Activated CD4-positive, alpha-beta T cell treated with anti-CD3 and anti-CD28 coated beads for 24 hours (primary cell): ENCODE data around the gene STEAP4.
"Not testable (repeated sequence)": the region's sequence is repeated elsewhere in the genome, so short reads cannot be mapped to it uniquely, and the experiment has no call there.

Experiments
- DNase-seq, 2 donors: peaks; one replicate each; pipeline ENCODE4 v3.0.0-alpha.2; 2020; ENCODE audit warnings: low read depth in 2 of 2

The STEAP4 gene

DNA sequence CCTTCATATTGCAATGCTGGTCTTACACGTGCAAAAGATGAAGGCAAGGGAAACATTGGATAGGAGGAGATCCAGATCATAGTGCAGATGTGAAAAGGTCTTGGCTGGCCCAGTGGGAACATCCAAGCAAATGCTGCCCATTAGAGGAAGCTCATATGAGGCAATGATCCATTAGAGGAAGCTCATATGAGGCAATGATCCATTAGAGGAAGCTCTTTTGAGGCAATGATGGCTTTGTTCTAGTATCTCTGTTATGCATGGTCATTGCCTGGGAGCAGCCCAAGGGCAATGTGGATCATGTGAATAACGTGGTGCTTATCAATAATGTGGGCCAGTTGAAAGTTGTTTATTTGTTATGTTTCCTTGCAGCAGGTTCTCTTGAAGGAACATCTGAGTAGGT, 37.8 kb downstream of the STEAP4 start:
- no peak for DNase-seq

DNA sequence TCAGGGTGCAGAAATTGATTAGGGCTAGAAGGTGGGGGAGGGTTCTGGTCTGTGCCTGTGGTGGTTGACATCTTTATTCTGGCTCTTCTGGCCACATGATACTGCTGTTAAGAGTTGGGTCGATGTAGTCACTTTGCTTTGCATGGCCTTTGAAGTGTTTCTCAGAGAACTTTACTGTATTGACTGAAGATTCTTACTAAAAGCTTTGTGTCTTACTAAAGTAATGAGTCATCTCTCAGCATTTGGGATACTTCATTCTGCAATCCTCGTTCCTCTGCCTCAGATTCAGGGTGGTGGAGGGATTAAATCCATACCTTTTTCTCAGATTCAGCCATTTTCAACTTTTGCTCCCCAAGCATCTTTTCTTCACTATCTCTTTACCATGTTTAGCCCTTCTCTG, 38.6 kb downstream of the STEAP4 start:
- DNase-seq = no peak

DNA sequence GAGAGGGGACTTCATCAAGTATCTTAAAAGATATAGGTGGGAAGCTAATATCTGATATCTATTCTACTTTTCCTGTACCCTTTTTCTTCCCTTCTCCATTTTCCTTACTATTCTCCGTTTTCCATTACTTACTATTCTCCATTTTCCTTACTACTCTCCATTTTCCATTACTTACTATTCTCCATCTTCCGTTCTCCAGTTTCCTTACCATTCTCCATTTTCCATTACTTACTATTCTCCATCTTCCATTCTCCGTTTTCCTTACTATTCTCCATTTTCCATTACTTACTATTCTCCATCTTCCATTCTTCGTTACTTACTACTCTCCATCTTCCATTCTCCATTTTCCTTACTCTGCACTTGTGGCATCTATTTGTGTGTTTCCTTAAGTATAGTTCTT, 39.3 kb downstream of the STEAP4 start:
- no peak for DNase-seq

DNA sequence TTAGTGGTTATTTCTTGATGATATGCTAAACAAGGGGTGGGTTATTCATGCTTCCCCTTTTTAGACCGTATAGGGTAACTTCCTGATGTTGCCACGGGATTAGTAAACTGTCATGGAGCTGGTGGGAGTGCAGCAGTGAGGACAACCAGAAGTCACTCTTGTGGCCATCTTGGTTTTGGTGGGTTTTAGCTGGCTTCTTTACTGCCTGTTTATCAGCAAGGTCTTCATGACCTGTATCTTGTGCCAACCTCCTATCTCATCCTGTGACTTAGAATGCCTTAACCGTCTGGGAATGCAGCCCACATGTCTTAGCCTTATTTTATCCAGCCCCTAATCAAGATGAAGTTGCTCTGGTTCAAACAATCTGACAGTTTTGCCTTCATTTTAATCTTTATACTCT, 41.7 kb downstream of the STEAP4 start:
- DNase-seq = not testable (repeated sequence)

DNA sequence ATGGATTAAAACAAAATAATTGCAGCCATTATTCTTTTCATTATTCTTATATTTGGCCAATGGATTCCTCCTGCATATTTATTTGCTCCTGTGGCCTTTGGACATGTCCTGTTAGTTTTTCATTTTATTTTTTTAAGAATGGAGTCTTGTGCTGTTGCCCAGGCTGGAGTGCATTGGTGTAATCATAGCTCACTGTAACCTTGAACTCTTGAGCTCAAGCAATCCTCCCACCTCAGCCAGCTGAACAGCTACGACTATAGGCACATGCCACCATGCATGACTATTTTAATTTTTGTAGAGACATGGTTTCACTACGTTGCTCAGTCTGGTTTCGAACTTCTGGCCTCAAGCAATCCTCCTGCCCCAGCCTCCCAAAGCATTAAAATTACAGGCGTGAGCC, 44.1 kb downstream of the STEAP4 start:
- DNase-seq = no peak

DNA sequence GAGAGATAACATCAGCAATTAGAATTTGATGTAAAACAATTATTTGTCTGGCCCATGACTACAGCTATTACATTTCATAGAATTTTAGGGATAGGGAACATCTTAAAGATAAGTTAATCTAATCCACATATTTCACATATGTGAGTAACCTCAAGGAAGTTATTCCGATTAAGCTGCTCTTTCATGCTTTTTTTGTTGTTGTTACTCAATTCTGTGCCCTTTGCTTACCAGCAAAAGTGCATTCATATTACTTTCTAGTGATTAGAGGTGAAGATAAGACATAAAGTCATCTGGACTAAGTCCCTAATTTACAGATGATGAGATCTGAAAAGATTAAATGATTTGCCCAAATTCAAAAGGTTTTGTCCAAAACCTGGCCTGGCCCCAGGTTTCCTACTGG, 46.0 kb downstream of the STEAP4 start:
- DNase-seq = no peak

DNA sequence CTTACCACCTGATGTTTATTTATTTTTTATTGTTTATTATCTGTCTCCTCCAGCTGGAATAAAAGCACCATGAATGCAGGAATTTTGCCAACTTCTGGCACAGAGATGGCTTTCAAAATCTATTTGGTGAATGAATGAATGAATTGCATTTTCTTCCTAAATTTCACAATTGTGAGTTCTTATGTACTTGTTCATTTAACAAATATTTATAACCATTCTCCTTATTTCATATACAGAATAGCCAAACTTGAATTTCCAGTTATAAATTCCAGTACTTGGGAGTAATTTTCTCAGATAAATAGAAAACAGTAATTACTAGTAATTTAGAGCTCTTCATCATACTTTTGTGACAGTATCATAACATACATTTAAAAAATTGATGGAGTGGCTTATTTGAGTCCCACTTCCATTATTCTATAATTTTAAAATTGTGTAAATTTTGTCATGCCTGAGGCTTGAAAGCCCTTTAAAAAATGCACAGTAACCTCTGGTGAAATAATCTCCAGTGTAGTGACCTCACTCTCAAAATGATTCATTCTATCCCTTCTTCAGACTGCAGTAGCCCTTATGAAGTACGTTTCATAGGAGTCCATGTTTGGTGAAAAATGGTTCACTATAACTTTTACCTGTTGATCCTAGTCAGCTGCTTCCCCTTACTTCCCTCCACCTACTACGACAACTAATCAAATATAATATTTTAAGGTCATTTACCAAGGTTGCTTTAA, 46.9 kb downstream of the STEAP4 start:
- no peak for DNase-seq

DNA sequence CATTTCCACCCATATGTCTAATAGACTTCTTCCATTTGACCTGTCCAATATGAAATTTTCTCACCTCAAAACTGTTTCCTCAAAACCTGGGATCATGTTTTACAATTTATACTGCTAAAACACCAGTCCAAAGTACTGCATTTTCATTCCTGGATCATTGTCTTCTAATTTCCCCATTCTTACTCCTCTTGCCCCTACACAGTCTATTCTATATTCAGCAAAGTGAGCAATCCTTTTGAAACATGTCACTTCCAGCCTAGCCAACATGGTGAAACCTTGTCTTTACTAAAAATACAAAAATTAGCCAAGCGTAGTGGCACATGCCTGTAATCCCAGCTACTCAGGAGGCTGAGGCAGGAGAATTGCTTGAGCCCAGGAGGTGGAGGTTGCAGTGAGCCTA, 48.4 kb downstream of the STEAP4 start:
- DNase-seq = not testable (repeated sequence)

DNA sequence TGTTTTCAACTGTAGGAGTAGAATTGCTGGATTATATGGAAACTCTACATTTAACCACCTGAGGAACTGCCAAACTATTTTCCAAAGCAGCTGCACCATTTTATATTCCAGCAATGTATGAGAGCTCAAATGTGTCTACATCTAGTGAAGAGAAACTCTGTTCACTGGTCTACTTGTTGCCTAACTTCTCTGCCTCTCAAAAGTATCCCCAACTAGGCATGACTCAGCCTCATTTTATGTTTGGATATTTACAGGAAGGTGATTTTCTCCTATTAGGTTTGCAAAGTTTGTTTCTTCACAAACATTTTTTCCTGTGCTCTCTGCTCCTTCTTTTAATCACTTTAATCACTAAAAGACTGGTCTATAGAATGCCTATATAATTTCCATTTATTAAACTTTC, 49.8 kb downstream of the STEAP4 start:
- DNase-seq = no peak

DNA sequence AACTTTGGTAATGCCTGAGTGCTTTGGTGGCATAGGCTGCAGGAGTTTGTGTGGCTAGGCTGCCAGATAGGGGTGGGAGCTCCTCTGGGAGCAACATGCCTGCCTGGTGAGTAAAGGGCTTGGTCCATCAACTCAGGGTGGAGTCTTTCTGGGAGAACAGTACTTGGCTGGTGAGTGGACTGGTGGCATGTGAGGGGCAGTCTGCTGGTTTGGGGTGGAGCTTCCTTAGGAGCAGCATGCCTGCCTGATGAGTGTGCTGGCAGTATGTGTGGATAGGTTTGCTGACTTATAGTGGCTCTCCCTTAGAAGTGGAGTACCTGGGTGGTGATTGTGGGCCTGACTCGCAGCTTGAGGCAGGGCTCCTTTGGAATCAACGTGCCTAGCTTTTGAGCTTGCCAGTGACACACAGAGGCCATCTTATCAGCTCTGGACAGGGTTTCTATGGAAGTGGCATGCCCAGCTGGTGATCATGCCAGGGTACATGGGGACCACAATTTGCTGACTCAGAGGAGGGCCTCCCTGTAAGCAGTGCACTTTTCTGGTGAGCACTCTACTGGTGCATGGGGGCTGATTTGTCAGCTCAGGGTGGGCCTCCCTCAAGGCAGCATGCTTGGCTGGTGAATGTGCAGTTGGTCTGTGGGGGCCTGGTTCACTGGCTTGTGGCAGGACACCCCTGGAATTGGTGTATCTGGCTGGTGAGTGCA, 51.8 kb downstream of the STEAP4 start:
- no peak for DNase-seq

DNA sequence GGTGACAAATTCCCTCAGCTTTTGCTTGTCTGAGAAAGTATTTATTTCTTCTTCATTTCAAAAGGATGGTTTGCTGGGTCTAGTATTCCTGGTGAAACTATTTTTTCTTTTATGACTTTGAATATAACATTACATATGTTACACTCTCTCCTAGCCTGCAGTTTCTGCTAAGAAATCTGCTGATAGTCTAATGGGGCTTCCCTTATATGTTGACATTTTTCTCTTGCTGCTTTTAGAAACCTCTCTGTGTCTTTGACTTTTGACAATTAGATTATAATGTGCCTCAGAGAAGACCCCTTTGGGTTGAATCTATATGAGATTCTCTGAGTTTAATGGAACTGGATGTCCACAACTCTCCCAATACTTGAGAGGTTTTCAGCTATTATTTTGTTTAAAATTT, 53.1 kb downstream of the STEAP4 start:
- no peak for DNase-seq

DNA sequence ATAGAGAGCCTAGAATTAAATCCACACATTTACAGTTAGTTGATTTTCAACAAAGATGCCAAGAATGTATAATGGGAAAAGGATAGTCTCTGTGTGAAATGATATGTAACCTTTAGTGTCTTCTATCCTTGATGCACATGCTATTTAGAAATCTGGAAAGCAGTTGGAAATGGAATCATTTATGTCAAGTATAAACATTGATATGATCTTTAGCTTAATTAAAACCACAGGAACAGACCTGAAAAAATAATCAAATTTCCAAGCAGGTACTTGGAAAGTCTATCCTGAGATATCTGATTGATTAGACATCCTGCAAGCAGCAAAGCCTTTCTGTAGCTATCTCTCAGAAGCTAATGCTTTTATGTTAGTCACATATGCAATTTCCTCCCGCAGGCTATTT, 62.4 kb downstream of the STEAP4 start:
- DNase-seq = no peak

DNA sequence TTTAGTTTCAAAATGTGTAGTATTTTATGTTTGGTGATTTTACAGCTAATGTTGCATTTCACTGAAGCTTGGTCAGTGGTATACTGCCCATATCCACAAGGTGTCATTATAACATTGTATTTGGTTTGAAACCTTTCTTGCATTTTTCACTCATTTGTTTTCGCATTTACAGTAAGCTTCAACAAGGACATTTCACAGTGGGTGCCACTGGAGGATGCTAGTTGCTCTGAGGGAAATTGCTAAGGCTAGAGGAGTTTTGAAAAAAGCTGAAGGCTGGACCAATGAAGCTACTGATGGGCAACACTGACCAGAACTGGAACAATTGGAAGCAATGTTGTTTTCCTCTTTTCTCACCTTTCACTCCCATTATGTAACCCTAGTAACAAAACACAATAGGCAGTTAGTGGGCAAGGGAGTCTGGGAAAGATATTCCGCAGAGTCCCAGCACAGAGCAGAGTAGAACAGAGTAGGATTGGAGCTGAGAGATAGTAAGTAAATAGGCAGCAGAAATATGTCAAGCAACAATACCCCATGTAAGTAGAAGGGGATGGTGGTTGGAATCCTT, 63.3 kb downstream of the STEAP4 start:
- DNase-seq = no peak

DNA sequence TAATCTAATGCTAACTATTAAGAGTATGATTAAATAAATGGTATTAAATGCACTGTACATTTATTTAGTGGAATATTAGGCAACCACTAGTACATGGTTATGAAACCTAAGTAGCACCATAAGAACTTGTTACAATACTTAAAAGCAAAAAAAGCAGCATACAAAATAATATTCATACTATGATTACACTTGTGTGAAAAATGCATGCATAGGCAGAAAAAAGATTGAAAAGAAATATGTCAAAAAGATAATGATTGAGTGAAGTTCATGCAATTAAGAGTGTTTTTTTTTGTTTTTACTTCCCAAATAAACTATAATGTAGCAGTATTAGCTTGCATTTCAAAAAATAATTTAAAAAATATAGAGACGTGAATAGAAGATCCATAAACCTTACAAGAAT, 66.8 kb downstream of the STEAP4 start:
- no peak for DNase-seq

DNA sequence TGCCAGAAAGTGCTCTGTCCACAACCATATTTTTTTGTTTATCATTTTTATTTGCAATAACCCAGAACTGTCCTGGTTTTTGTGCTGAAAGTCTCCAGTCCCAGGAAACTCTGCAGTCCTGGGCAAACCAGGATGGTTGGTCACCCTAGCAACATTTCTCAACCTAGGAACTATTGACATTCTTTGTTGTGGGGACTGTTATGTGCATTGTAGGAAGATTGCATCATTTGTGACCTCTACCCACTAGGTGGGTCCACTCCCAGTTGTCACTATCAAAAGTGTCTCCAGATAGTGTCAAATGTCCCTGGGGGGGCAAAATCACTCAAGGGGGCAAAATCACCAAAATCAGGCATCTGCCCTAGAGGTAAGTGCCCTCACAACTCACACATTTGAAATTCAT, 72.9 kb downstream of the STEAP4 start:
- no peak for DNase-seq

DNA sequence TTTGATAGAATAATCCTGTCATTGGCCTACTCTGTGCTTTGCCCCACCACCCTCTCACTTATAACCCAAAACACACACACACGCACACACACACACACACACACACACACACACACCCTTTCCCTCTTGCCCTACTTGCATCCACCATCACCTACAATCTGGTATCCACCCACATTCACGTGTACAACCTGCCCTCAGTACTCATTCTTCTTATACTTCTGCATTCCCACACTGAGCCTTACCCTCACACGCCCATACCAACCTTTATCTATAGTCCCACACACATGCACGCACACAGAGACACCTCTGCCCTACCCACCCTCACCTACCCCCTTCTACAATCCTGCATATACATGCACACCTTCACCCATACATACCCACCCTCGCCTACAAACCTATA, 76.0 kb downstream of the STEAP4 start:
- DNase-seq = no peak

DNA sequence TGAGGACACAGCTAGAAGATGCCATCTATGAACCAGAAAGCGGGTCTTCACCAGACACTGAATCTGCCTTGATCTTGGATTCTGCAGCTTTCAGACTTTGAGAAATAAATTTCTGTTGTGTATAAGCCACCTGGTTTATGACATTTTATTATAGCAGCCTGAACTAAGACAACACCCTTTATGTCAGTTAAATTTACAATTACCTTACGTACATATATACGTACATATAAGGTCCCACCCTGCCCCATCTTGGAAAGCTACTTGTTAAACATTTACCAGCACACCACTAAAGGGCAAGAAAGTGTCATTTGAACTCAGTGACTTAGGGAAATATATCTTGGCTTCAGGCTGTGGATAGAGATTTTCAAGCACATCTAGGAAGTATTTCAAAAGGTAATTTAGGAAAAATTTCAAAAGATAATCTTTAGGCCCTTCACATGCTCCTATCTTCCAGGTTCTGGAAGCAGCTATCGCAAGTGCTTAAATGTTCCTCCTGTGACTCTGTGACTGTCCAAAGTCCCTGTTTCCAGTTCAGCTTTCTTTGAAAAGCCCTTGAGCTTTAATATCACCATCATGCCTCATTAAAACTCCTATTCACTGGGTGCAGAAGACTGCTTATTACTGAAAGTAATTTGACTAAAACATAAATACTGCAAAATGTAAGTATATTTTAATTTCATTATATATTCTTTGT, 77.2 kb downstream of the STEAP4 start:
- no peak for DNase-seq

DNA sequence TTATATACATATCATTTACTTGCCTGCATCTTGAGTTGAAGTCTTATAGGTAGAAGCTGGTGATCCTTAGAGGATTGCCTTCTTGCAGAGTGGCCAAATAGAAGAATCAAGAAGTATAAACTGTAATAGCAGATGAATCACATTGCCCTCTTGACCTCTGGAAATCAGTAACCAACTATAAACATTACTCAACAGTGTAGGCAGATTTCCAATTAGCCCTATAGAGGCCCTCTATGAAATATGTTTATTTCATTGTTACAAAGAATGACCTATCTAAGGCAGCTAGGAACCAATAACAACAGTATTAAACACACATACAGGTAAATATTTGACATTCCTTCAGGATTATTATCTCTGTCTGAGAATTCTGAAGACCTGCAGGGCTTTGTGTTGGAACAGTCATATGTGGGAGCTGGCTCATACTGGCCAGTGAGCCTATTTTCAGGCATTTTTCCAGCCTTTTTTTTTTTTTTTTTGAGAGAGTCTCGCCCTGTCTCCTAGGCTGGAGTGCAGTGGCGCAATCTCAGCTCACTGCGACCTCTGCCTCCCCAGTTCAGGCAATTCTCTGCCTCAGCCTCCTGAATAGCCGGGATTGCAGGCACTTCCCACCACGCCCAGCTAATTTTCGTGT, 79.7 kb downstream of the STEAP4 start:
- no peak for DNase-seq

DNA sequence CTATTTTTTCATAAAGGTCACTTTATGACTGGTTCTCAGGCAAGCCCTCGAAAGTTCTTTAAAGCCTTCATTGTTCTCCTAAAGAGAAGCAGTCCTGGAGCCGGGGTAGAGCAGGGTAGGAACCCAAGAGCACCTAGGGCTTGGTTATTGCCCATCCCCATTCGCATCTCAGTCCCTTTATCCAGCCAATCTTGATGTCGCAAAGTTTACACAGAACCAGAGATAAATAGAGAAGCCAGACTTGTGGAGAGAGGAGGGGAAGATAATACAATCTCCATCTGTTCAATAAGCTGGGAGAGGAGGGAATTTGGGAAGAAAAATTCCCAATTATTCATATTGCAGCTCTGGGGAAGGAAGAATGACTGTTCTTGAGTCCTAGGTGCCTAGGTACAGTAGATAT, 80.5 kb downstream of the STEAP4 start:
- no peak for DNase-seq

DNA sequence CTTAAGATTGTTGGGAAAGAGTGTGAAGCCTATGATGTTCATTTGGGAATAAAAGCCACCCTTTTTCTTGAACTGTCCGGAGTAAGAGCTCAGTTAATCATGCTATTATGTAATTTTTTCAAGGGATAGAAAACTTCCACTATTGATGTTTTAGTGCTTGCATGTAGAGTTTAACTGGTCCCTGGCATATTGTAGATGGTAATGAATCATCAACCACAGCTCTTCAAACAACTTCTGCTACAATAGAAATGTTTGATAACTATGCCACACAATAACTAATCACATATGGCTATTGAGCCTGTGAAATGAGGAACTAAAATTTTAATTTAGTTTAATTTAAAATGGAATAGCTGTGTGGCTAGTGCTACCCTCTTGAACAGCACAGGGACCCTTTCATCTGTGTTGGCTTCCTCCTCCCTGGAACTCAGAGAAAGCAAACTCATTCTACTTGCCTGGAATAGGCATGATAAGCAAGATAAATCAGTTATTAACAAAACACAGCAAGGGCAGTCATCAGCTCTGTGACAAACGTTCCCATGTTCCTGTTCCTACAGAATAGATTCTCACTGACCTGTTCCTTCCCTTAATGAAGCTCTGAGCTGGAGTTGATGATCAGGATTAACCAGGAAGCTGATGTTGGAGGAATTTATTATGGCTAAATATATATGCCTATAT, 82.0 kb downstream of the STEAP4 start:
- no peak for DNase-seq

DNA sequence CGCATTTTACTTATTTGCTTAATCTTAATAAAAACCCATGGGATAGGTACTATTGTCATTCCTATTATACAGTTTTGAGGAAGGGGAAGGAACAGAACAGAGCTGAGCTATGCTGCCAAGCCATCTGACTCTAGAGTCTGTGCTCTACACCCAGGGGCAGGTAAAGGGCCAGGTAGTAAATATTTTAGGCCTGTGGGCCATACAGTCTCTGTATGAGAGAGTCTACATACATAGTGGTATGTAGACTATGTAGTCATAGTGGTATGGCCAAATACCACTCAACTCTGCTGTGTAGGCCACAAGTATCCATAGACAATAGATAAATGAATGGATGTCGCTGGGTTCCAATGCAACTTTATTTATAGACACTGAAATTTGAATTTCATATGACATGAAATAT, 83.4 kb downstream of the STEAP4 start:
- no peak for DNase-seq
